ENCODE data around the gene ARL6IP6.

DNA sequence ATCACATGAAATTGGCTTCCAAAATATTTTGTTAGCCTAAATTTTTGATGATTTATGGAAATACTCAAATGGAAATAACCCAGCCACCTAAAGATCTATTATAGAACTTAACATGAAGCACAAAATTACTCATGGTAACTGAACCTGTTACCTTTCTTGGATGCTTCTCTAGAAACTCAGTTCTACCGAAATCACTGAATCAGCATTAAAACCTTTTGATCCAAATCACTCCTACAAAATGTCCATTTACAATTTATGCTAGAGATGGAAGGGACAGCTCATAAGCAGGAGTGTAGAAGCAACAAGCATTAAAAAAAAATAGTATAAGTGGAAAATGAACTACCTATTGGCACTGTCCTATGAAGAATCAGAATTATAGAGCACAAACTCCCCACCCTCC, 3.3 kb upstream of the ARL6IP6 start:
- TF ChIP-seq EZH2 (IDR thresholded peaks at IDR 0.05; ENCODE audit: borderline replicate concordance, control insufficient read depth, low read depth, low read length), result no peak
- no peak for TF ChIP-seq TAF1 (IDR thresholded peaks at IDR 0.05; ENCODE audit: borderline replicate concordance, low read depth, low read length)
- no peak for TF ChIP-seq POLR2A (IDR thresholded peaks at IDR 0.05; ENCODE audit: low read depth, low read length)
- no peak for TF ChIP-seq CBX3 (IDR thresholded peaks at IDR 0.05; ENCODE audit: borderline replicate concordance, low read depth)
- TF ChIP-seq, protein P1, sequence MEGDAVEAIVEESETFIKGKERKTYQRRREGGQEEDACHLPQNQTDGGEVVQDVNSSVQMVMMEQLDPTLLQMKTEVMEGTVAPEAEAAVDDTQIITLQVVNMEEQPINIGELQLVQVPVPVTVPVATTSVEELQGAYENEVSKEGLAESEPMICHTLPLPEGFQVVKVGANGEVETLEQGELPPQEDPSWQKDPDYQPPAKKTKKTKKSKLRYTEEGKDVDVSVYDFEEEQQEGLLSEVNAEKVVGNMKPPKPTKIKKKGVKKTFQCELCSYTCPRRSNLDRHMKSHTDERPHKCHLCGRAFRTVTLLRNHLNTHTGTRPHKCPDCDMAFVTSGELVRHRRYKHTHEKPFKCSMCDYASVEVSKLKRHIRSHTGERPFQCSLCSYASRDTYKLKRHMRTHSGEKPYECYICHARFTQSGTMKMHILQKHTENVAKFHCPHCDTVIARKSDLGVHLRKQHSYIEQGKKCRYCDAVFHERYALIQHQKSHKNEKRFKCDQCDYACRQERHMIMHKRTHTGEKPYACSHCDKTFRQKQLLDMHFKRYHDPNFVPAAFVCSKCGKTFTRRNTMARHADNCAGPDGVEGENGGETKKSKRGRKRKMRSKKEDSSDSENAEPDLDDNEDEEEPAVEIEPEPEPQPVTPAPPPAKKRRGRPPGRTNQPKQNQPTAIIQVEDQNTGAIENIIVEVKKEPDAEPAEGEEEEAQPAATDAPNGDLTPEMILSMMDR (IDR thresholded peaks at IDR 0.05 in 2 of 3, conservative IDR thresholded peaks at IDR 0.05 in 1 of 3; ENCODE audit: control insufficient read depth in 2 of 3, extremely low read depth in 1 of 3, insufficient read depth in 1 of 3, low read depth in 3 of 3, low read length in 3 of 3), result no peak
